A549 (cell line): ENCODE data around the gene MAP7D2.

Source experiments
- CBX2 ChIP-seq: fragments of 200-600 bp; sonication (generic); IDR thresholded peaks from 2 replicates; pipeline ENCODE4 v1.6.1; 2016; ENCODE audit warnings: low read depth, mild to moderate bottlenecking, borderline replicate concordance
- CEBPB ChIP-seq, 2 experiments: fragments of >200 bp in 1 of 2; sonication (Bioruptor Twin) in 1 of 2; formaldehyde crosslinking in 1 of 2; IDR thresholded peaks; 2 replicates each; pipeline ENCODE4 v1.6.1; 2012 to 2016
- CHD2 ChIP-seq: fragments of 150-350 bp; IDR thresholded peaks from 2 replicates; pipeline ENCODE4 v1.6.1; 2014; ENCODE audit warnings: low read length; ENCODE audit not compliant: partially characterized antibody
- CHD4 ChIP-seq: fragments of 200-600 bp; sonication (generic); IDR thresholded peaks from 2 replicates; pipeline ENCODE4 v1.6.1; 2016; ENCODE audit warnings: antibody characterized with exemption, mild to moderate bottlenecking, borderline replicate concordance
- JUN ChIP-seq, 2 experiments: fragments of >200 bp; sonication (Bioruptor Twin); formaldehyde crosslinking; IDR thresholded peaks; 2 replicates in 1 of 2; 3 replicates in 1 of 2; pipeline ENCODE4 v1.6.1; 2016 to 2017
- NR3C1 ChIP-seq: fragments of >200 bp; sonication (Bioruptor Twin); formaldehyde crosslinking; IDR thresholded peaks from 3 replicates; pipeline ENCODE4 v1.6.1; 2017
- PHF8 ChIP-seq: fragments of 200-600 bp; sonication (generic); IDR thresholded peaks from 2 replicates; pipeline ENCODE4 v1.6.1; 2016; ENCODE audit warnings: low read depth, mild to moderate bottlenecking, antibody characterized with exemption, moderate library complexity, borderline replicate concordance
- POLR2A ChIP-seq: IDR thresholded peaks from 2 replicates; pipeline ENCODE4 v1.6.1; 2012; ENCODE audit warnings: mild to moderate bottlenecking, low read length
- RNF2 ChIP-seq: fragments of 200-600 bp; sonication (generic); IDR thresholded peaks from 2 replicates; pipeline ENCODE4 v1.6.1; 2016; ENCODE audit warnings: low read depth, mild to moderate bottlenecking, antibody characterized with exemption, moderate library complexity, borderline replicate concordance
- ZC3H11A ChIP-seq: fragments of 450-650 bp; IDR thresholded peaks from 2 replicates; pipeline ENCODE4 v1.6.1; 2014; ENCODE audit warnings: antibody characterized with exemption, mild to moderate bottlenecking
- TF ChIP-seq, protein P1 (sequence below): fragments of >200 bp; sonication (Bioruptor Twin); formaldehyde crosslinking; IDR thresholded peaks from 3 replicates; pipeline ENCODE4 v1.5.1; 2016
- TF ChIP-seq, protein P2 (sequence below): IDR thresholded peaks from 2 replicates; pipeline ENCODE4 v1.6.1; 2012

DNA sequence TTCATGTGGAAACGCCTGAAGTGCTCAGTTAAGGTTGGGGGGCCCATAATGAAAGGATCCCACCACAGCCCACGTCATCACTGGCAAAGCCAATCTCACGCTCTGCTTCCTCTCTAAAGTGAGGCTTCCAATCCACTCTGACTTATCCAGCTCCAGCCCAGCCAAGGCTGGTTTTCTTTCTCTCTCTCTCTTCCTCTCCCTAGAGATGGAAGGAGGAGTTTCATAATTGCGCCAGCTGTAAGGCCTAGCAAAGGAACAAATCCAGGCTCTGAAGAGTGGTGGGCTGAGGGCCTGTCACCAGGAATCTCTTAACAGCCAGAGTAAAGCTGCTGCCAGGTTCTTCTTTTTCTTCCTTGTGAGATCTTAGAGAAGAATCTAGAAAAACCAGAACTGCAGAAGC, 105.1 kb downstream of the MAP7D2 start:
- TF ChIP-seq ZC3H11A (no peak), CBX2 (no peak), CHD4 (no peak), POLR2A (no peak), RNF2 (no peak), JUN (IDR thresholded peaks at IDR 0.05) (no peak), NR3C1 (no peak), CHD2 (no peak), PHF8 (no peak), CEBPB (IDR thresholded peaks at IDR 0.05) (no peak)
- TF ChIP-seq, protein P1, sequence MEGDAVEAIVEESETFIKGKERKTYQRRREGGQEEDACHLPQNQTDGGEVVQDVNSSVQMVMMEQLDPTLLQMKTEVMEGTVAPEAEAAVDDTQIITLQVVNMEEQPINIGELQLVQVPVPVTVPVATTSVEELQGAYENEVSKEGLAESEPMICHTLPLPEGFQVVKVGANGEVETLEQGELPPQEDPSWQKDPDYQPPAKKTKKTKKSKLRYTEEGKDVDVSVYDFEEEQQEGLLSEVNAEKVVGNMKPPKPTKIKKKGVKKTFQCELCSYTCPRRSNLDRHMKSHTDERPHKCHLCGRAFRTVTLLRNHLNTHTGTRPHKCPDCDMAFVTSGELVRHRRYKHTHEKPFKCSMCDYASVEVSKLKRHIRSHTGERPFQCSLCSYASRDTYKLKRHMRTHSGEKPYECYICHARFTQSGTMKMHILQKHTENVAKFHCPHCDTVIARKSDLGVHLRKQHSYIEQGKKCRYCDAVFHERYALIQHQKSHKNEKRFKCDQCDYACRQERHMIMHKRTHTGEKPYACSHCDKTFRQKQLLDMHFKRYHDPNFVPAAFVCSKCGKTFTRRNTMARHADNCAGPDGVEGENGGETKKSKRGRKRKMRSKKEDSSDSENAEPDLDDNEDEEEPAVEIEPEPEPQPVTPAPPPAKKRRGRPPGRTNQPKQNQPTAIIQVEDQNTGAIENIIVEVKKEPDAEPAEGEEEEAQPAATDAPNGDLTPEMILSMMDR = no peak
- TF ChIP-seq, protein P2, sequence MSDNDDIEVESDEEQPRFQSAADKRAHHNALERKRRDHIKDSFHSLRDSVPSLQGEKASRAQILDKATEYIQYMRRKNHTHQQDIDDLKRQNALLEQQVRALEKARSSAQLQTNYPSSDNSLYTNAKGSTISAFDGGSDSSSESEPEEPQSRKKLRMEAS = no peak
